ENCODE measurements around the gene SLC16A14. TPM values are rescaled to one million over a fixed set of nuclear protein-coding genes. Genes with fewer than 3 reads are reported as not detected.

The SLC16A14 gene
- total RNA-seq, 4 donors from 2014 or later = 5.2 to 9.9 (median 7.9) TPM

DNA sequence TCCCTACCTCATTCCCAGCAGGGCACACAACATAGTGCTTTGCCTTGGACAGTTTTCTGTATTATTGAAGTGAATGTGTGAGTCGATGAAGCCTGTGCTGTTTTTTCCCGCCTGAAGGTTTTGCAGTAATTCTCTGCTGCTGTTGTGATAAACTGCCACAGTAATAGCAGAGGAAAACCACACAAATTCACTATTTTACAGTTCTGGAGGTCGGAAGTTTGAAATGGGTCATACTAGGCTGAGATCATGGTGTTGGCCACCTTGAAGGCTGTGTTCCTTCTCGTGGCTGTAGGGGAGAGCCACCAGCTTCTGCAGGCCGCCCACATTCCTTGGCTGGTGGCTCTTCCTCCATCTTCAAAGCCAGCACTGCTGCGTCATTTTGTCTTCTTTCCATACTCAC is 678 bp upstream of the SLC16A14 start:
- intact Hi-C loops (cut with DNase I; ENCODE audit: low total_unique reads) = no loop called here
- no peak overlapping the region for H3K4me3 ChIP-seq (ENCODE audit: low read depth, poor library complexity, severe bottlenecking)
- 92 to 93% methylated on average over 6 of the region's 6 CpGs for WGBS, 2 donors
- DNase-seq (ENCODE audit: low spot score in 2 of 2) = no peak
- TF ChIP-seq, protein P1, sequence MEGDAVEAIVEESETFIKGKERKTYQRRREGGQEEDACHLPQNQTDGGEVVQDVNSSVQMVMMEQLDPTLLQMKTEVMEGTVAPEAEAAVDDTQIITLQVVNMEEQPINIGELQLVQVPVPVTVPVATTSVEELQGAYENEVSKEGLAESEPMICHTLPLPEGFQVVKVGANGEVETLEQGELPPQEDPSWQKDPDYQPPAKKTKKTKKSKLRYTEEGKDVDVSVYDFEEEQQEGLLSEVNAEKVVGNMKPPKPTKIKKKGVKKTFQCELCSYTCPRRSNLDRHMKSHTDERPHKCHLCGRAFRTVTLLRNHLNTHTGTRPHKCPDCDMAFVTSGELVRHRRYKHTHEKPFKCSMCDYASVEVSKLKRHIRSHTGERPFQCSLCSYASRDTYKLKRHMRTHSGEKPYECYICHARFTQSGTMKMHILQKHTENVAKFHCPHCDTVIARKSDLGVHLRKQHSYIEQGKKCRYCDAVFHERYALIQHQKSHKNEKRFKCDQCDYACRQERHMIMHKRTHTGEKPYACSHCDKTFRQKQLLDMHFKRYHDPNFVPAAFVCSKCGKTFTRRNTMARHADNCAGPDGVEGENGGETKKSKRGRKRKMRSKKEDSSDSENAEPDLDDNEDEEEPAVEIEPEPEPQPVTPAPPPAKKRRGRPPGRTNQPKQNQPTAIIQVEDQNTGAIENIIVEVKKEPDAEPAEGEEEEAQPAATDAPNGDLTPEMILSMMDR (IDR thresholded peaks at IDR 0.05) = no peak
- TF ChIP-seq POLR2A (IDR thresholded peaks at IDR 0.05) = no peak

DNA sequence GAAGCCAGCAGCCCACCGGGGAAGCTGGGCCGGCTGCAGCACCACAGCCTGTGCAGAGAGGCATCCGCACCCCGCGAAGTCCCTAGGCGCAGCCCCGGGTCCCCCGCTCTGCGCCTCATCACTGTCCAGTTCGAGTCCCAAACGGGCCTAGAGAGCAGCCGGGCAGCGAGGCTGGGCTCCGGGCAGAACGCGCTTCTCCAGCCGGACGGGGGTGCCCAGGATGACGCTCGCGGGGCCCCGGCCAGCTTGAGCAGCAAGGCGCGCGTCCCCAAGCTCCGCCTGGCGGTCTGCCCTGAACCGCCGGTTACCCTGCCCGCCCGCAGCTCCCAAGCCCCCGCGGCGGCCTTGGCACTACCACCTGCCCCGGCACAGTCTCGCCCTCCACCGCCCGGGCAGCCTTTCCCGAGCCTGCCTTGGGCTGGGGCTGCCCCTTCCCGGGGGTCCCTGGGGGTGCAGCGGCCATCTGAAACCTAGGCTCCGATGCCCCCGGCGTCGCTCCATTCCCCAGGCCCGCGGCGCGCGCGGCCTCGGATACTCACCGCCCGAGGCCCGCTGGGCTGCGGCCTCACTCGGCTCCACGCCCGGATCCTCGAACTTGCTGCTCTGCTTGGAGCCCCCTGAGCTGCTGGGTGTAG is 591 bp downstream of the SLC16A14 start:
- peak overlapping the region; percentile 44 for H3K4me3 ChIP-seq (ENCODE audit: low read depth, poor library complexity, severe bottlenecking)
- intact Hi-C loops (cut with DNase I; ENCODE audit: low total_unique reads) = no loop called here
- DNase-seq (ENCODE audit: low spot score in 2 of 2) = peak in 1 of 2 donors; percentile 88
- TF ChIP-seq, protein P1 (IDR thresholded peaks at IDR 0.05) = no peak
- TF ChIP-seq POLR2A (IDR thresholded peaks at IDR 0.05) = no peak
- 0% methylated on average over 34 of the region's 60 CpGs; no CpG with 5 or more reads in 1 of the 2 donors for WGBS, 2 donors

DNA sequence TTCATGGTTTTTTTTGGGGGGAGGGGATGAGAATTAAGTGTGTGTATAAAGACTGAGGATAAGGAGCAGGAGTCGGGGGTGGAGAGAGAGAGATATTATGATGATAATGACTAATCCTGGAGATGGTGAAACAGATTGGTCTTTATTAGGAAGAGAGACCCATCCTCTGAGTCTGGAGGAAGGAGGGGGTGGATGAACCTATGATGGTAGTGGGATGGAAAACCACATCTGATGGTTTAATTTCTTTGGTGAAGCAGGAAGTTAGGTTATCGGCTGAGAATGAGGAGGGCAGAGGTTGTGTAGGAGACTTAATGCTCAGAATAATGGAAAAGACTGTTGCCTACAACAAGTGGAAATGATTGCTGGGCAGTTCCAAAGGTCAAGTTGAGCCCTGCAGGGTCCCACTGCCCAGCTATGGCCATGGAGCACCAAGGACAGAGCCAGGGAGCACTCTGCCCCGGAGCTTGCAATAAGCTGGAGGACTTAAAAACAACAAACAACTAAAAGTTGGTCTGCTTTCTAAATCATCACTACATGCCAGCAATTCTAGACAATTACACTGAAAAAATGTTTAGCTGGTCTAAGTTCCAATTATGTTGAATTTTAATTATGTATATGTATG is 7.9 kb downstream of the SLC16A14 start:
- no peak overlapping the region for H3K4me3 ChIP-seq (ENCODE audit: low read depth, poor library complexity, severe bottlenecking)
- TF ChIP-seq POLR2A (IDR thresholded peaks at IDR 0.05) = no peak
- TF ChIP-seq, protein P1 (IDR thresholded peaks at IDR 0.05) = no peak
- intact Hi-C loops (cut with DNase I; ENCODE audit: low total_unique reads) = no loop called here
- DNase-seq (ENCODE audit: low spot score in 2 of 2) = no peak
- 78 to 89% methylated on average over 3 of the region's 3 CpGs for WGBS, 2 donors

DNA sequence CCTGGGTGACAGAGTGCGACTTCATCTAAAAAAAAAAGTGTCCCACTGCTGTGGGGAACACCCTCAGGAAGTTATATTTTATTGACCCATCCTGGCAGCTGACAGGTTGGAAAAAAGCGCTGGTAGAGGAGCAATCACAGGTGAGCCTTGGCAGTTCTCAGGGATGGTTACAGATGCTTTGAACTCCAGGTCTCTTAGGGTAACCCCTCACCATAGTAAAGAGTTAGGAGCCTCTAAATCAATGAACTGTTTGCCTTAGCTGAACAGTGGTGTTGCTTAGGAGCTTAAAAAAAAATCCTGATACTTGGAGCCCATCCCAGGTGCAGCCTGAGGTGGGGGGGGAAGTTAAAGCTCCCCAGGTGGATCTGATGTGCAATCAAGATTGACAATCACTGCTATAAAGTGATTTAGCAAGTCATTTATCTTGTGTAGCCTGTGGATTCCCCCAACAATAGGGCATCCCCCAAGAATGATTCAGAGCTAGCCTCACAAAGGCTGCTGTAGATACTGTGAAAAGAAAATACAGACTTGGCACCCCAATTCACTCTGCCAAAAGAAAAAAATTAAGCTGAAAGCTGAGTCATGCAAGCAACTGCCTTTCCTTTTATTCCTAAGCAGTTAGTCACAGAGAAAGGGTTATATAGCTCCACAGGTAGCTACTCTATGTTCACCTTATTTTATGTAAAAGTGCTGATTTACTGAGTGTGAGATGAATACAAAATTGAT is 14.8 kb downstream of the SLC16A14 start:
- intact Hi-C loops (cut with DNase I; ENCODE audit: low total_unique reads) = no loop called here

DNA sequence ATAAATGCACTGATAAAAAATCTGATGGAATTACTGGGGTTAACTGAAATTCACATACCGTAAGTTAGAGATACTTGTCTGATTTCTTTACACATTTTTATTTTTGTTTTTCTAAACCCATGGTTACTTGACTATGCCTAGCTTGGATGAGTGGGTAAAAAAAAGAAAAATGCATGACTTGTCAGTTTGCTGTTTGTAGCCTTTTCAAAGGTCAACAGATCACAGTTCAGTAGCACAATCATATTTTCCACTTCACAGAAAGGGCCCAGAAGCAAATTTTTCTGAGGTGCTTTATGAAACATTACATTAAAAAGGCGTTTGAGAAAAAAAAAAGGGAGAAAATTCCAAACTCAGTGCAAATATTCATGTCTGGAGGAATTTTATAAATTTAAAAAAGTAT is 16.4 kb downstream of the SLC16A14 start:
- H3K4me3 ChIP-seq (ENCODE audit: low read depth, poor library complexity, severe bottlenecking) = no peak overlapping the region
- 63 to 69% methylated on average over 2 of the region's 2 CpGs for WGBS, 2 donors
- intact Hi-C loops (cut with DNase I; ENCODE audit: low total_unique reads) = no loop called here
- DNase-seq (ENCODE audit: low spot score in 2 of 2) = no peak
- TF ChIP-seq, protein P1 (IDR thresholded peaks at IDR 0.05) = no peak
- TF ChIP-seq POLR2A (IDR thresholded peaks at IDR 0.05) = no peak

More for the DNA sequence above, 14.8 kb downstream of the SLC16A14 start:
- TF ChIP-seq, protein P1 (IDR thresholded peaks at IDR 0.05) = no peak
- no peak for DNase-seq (ENCODE audit: low spot score in 2 of 2)
- H3K4me3 ChIP-seq (ENCODE audit: low read depth, poor library complexity, severe bottlenecking) = no peak overlapping the region
- WGBS, 2 donors = 72 to 82% methylated on average over 2 of the region's 2 CpGs
